Astrocyte of the spinal cord (primary cell): ENCODE measurements around the gene KLF11.
"Not testable (repeated sequence)": the region's sequence is repeated elsewhere in the genome, so short reads cannot be mapped to it uniquely, and the experiment has no call there.

Experiments
- DNase-seq: peaks from one replicate; pipeline ENCODE4 v3.0.0; 2011; ENCODE audit warnings: low read depth, low spot score
- H3K4me3 ChIP-seq: 2 replicates; pipeline ENCODE4 v1.5.1; 2011; ENCODE audit warnings: low read depth, mild to moderate bottlenecking, low read length, moderate library complexity
- in situ Hi-C: cut with HindIII; loops from 2 replicates; pipeline ENCODE4 v1.10.0; 2017; ENCODE audit warnings: low sequenced_read_pairs
- TF ChIP-seq, protein P1 (sequence below): IDR thresholded peaks from 2 replicates; pipeline ENCODE4 v1.5.1; 2012; ENCODE audit warnings: low read depth, mild to moderate bottlenecking, low read length, inconsistent platforms

Gene KLF11

DNA sequence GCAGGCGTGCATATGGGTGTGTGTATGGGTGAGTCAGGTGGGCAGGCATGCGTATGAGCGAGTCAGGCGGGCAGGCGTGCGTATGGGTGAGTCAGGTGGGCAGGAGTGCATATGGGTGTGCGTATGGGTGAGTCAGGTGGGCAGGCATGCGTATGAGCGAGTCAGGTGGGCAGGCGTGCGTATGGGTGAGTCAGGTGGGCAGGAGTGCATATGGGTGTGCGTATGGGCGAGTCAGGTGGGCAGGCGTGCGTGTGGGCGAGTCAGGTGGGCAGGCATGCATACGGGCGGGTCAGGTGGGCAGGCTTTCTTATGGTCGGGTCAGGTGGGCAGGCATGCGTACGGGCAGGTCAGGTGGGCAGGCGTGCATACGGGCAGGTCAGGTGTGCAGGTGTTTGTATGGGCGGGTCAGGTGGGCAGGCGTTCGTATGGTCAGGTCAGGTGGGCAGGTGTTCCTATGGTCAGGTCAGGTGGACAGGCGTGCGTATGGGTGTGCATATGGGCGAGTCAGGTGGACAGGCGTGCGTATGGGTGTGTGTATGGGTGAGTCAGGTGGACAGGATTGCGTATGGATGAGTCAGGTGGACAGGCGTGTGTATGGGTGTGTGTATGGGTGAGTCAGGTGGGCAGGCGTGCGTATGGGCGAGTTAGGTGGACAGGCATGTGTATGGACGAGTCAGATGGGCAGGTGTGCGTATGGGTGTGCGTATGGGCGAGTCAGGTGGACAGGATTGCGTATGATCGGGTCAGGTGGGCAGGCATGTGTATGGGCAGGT, 28.7 kb upstream of the KLF11 start:
- TF ChIP-seq, protein P1, sequence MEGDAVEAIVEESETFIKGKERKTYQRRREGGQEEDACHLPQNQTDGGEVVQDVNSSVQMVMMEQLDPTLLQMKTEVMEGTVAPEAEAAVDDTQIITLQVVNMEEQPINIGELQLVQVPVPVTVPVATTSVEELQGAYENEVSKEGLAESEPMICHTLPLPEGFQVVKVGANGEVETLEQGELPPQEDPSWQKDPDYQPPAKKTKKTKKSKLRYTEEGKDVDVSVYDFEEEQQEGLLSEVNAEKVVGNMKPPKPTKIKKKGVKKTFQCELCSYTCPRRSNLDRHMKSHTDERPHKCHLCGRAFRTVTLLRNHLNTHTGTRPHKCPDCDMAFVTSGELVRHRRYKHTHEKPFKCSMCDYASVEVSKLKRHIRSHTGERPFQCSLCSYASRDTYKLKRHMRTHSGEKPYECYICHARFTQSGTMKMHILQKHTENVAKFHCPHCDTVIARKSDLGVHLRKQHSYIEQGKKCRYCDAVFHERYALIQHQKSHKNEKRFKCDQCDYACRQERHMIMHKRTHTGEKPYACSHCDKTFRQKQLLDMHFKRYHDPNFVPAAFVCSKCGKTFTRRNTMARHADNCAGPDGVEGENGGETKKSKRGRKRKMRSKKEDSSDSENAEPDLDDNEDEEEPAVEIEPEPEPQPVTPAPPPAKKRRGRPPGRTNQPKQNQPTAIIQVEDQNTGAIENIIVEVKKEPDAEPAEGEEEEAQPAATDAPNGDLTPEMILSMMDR: no peak
- in situ Hi-C loops: no loop called here
- no peak overlapping the region for H3K4me3 ChIP-seq
- DNase-seq: no peak

DNA sequence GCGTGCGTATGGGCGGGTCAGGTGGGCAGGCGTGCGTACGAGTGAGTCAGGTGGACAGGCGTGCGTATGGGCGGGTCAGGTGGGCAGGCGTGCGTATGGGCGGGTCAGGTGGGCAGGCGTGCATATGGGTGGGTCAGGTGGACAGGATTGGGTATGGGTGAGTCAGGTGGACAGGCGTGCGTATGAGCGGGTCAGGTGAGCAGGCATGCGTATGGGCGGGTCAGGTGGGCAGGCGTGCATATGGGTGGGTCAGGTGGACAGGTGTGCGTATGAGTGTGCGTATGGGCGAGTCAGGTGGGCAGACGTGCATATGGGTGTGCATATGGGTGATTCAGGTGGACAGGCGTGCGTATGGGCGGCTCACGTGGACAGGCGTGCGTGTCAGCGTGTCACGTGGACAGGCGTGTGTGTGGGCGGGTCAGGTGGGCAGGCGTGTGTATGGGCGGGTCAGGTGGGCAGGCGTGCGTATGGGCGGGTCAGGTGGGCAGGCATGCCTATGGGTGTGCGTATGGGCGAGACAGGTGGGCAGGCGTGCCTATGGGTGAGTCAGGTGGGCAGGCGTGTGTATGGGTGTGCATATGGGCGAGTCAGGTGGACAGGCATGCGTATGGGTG, 27.9 kb upstream of the KLF11 start:
- H3K4me3 ChIP-seq, DNase-seq, in situ Hi-C loops: not testable (repeated sequence)

DNA sequence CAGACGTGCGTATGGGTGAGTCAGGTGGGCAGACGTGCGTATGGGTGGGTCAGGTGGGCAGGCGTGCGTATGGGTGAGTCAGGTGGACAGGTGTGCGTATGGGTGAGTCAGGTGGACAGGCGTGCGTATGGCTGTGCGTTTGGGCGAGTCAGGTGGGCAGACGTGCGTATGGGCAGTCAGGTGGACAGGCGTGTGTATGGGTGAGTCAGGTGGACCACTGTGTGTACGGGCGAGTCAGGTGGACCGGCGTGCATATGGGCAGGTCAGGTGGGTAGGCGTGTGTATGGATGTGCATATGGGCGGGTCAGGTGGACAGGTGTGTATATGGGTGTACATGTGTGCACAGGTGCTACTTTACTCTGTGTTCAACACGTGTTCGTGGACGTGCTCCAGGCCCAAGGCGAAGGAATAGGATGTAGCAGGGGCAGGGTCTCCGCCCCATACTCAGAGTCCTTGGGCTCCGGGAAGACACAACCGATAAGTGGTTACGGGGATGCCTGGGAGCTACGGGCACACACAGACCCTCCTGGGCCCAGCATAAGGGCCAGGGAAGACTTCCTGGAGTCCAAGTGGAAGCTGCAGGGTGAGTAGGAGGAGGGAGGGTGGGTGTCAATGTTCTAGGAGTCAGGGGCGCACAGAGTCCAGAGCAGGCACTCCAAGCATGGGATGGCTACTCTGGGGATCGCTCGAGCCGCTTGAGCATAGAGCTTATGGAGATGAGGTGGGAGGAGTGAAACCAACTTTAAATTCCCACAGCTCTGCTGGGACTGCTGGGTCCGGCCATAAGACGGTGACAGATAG, 27.1 kb upstream of the KLF11 start:
- DNase-seq: no peak
- in situ Hi-C loops: no loop called here
- TF ChIP-seq, protein P1: no peak
- no peak overlapping the region for H3K4me3 ChIP-seq

DNA sequence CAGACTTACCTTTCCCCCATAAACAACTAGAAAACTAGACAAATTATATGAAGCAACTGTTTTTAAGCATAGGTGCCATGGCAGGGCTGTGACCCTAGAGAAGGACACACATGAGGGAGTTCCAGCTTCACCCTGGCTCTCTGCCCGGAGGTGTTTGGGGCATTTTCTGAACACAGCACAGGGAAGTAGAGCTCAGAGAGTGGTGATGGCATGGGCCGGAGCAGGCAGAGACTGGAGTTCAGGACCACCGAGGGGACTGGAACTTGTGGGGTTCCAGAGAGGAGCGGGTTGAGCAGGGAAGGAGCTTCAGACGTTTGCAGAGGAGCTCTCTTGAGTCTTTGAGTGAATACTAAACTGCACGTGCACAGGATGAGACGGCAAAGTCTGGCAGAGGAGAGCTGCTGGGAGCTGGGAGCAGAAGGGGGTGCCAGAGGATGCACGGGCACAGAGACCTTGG, 26.5 kb upstream of the KLF11 start:
- TF ChIP-seq, protein P1: no peak
- no peak for DNase-seq
- in situ Hi-C loops: no loop called here
- H3K4me3 ChIP-seq: no peak overlapping the region

DNA sequence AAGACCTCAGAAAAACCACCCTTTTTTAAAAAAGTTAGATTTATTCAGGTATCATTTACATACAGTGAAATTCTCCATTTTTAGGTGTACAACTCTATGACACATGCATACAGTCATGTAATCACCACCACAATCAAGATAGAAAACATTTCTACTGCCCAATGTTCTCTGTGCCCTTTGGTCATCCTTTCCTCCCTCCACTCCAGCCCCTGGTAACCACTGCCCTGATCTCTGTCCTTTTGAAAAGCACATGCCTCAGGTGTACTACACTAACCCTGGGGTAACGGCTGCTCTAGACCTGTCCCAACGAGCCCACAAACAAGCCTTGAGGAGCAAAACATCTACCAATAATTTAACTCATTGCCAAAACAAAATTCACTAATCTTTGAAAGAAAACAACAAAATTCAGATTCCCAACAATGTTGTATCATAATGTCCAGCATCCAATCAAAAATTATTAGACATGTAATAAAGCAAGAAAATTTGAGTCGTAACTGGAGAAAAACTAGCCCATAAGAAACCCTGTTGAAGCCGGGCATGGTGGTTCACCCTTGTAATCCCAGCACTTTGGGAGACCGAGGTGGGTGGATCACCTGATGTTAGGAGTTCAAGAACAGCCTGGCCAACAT, 25.9 kb upstream of the KLF11 start:
- DNase-seq: no peak
- TF ChIP-seq, protein P1: no peak
- in situ Hi-C loops: no loop called here
- H3K4me3 ChIP-seq: no peak overlapping the region

- in situ Hi-C loops: no loop called here
- TF ChIP-seq, protein P1: no peak
- H3K4me3 ChIP-seq: no peak overlapping the region
- DNase-seq: no peak
Observed at GRCh38 chr2:10019174-10019573, 24.2 kb upstream of the KLF11 start.
